DMS79 (cell line): ENCODE measurements around the gene DGCR6L.
"Not testable (repeated sequence)": the region's sequence is repeated elsewhere in the genome, so short reads cannot be mapped to it uniquely, and the experiment has no call there.

Experiments used
- DNase-seq: peaks from one replicate; lab custom pipeline; 2025; lab: John Stamatoyannopoulos, UW

The DGCR6L gene

DNA sequence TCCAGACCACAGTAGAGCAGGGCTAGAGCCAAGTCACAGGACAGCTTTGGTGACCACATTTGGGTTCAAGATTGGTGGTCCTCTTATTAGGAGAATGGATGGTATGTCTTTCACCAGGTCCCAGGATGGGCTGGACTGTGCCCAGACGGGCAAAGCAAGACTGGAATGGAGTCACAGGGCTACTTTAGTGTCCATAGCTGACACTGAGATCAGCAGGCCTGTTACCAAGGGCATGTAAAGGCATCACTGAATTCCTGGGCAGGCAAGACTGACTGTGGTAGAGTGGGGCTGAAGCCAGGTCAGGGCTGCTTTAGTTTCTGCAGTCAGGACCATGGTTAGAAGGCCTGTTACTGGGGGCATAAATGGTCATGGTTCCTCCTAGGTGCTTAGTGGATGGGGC lies 6.1 kb upstream of the DGCR6L start:
- not testable (repeated sequence) for DNase-seq

DNA sequence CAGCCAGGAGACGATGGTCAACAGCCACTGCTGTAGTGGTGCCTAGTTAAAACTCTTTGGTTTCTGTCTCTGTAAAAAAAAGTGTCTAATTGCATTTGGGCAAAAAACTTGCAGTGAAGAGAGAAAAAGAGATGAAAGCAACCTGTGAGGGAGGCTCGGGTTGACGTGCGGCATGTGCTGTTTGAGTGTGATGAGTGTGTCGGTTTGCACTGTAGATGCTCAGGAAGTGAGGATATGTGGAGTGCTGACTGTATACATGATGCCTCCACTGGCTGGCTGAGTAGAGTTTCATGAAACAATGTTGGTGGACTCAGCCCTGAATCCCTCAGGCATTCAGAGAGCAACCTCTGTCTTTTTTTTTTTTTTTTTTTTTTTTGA lies 4.3 kb upstream of the DGCR6L start:
- DNase-seq = no peak

DNA sequence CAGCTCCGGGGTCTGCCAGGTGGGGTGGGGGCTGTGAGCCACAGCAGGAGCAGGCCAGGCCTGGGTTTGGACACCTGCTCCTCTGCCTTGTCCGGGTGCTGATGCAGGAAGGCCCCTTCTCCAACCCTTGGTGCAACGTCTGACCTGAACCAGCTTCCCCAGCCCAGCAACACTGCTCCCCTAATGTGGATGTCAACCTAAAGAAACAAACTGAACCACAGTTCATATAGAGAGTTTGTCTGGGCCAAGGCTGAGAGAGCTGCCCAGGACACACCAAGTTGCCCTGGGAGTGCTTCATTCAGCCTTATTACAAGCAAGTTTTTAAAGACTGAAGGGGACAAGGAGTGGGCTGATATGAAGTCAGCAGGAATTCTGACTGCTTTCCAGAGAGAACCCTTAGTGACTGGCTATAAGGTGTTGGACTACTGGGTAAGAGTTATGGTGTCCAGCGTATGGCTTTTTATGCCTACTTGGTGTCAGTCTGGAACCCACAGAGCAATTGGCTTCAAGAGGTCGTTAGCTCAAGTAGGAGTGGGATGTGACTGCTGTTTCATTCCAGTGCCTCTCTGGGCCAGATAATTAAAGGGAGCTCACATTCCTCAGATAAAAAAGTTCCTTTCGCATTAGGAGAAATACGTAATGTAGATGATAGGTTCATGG lies 1.8 kb upstream of the DGCR6L start:
- DNase-seq = not testable (repeated sequence)

DNA sequence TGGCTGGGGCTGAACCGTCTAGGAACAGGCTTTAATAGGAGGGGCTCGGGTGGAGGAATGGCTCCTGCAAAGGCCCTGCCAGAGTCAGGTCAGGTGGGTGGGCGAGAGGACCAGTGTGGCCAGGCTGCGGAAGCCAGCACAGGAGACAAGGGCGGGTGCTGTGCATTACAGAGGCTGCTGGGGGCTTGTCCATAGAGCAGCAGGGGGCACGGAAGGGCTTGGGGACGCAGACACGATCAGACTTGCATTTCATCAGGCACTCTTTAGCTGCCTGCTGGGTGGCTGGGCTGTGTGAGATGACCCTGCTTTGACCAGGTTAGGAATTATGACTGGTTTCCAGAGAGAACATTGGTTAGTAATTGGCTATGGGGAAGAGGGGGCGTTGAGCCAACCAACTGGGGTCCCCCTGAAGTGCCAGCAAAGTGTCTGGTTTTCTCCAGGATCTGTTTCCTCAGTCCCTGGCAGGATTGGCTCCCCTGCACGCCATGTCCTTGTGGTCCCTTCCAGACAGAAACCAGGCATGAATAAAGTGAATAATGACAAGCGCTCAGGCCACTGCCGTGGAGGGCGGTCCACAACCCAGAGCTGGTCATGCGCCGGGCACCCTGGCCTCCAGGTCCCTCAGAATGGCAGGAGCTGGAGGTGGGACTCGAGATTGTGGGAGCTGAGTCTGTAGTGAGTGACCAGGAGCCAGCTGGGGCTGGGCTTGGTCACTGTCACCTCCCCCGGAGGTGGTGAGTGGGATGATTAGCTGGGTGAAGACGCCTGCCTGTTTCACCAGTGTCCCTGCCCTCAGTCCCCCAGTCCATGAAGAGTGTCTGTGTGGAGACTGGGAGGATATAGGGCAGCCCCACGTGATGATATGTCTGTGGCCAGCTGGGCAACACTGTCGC lies 1.0 kb upstream of the DGCR6L start:
- not testable (repeated sequence) for DNase-seq

DNA sequence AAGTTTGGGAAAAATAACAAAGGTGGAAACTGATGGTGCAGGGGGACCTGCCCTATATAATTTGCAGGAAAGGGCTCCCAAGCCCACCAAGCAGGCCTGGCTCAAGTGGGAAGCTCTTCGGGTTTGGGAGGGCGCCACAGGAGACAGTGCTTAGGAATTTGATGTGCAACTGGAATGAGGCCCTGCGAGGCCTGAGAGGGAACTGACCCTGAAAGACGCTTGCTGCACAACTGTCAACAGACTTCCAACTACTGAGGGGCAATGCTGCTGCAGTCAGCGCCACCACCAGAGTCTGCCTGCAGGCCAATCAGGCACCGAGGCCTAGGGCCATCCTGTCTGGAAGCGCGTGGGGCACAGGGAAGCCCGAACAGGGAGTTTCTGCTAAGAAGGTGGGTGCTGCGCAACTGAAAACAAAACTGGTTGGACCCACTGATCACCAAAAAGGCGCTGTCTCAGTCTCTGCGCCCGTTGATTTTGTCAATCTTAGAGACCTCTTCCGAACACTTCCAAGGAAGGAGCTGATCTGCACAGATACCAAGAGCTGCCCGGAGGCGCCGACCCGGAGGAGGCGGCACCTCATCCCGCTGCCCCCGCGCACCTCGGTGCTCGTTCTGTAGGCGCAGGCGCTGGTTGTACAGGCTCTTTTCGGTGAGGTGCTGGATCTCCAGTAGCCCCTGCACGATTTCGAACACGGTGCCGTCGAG lies 667 bp downstream of the DGCR6L start:
- no peak for DNase-seq

DNA sequence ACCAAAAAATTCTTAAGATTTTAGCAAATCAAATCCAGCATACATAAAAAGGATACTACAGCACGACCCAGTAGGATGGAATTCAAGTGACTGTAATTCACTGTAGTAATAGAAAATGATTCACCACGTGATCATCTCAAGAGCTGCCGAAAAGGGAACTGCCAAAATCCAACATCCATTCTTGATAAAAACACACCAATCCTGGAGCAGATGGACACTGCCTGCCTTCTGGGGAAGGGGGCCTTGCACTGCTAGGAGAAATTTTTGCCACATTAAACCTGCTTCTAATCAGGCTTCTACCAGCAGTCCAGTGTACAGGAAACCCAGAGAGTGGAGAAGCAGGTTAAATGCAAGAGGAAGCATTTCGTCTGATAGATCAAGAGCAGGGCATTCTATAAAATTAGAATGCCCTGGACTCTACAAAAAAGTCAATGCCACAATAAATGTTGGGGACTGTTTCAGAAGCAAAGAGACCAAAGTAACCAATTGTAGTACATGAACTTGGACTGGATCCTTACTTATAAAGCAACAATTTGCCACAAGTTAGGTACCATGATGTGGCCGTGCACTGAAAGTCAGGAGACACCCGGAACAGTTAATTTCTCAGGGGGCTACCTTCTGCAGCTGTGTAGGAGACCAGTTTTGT lies 1.7 kb downstream of the DGCR6L start:
- DNase-seq = not testable (repeated sequence)

DNA sequence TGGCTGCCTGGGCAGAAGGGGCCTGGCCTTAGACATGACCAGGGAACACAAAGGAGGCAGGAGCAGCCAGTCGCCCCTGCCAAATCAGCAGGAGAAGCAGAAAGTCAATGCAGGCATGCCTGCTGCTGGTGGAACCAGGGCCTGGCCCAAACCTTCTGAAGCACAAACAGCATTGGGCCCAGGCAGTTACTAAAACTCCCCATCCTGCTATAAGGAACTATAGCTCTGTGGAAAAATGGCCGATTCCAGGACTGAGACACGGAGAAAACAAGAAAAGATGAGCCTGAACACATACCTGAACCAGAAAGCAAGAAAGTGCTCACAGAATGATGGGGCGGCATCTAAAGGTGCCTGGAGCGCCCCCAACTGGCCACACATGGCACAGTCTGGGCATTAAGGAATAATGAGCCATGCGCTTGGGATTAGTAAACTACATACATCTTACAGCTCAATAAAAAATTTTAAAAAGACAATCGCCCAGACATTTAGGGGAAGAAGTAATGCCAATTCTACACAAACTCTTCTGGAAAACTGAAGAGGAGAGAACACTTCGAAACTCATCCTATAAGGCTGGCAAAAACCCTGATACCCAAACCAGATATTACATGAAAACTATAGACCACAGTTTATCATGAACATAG lies 2.3 kb downstream of the DGCR6L start:
- DNase-seq = not testable (repeated sequence)

DNA sequence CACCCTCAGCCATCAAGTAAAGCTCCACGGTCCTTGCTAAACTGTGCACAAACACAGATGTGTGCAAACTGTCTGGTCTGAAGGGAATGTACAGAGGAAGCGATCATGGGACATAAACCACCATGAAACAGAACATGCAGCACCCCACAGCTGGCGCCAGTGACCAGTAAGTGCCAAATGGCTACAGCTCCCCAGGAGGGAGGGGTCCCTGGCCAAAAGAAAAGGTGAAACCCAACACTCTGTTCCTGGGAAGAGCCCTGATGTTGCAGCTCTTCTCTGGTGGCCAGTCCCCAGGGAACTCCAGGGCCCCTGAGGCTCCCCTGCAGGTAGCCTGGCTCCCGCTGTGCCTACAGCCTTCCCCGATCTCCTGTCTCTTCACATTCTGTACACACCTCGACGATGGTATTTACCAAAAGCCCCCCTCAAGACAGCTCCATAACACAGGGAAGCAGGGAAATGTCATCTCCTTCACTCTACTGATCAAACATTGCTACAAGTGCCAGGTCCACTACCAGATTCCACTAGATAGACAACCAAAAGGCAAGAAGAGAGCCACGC lies 2.9 kb downstream of the DGCR6L start:
- no peak for DNase-seq

DNA sequence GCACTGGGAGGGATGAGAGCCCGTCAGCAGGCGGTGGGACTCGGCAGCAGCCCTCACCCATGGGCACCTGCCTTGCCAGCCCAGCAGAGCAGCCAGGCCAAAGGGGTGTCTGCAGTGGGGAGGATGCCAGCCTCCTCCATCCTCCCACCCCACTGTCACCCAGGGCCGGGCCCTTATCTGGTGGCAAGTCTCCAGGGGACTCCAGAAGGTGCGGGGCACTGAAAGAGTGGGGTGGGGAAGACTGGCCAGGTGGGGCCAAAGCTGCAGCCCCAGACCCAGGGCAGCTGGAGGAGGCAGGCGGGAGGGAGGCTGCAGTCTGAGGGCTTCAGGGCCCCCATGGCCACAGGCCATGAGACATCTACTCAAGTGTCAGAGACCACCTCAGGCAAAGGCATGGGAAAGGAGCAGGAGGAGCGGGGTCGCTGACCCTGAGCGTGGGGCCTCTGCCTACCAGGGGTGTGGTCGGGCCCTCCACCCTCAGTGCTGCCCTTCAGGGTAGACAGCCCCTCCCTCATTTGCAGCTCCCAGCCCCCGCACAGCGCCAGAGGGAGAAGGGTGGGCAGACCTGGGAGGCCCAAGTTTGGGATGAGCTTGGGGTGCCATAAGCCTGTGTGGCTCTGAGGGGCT lies 3.5 kb downstream of the DGCR6L start:
- no peak for DNase-seq

DNA sequence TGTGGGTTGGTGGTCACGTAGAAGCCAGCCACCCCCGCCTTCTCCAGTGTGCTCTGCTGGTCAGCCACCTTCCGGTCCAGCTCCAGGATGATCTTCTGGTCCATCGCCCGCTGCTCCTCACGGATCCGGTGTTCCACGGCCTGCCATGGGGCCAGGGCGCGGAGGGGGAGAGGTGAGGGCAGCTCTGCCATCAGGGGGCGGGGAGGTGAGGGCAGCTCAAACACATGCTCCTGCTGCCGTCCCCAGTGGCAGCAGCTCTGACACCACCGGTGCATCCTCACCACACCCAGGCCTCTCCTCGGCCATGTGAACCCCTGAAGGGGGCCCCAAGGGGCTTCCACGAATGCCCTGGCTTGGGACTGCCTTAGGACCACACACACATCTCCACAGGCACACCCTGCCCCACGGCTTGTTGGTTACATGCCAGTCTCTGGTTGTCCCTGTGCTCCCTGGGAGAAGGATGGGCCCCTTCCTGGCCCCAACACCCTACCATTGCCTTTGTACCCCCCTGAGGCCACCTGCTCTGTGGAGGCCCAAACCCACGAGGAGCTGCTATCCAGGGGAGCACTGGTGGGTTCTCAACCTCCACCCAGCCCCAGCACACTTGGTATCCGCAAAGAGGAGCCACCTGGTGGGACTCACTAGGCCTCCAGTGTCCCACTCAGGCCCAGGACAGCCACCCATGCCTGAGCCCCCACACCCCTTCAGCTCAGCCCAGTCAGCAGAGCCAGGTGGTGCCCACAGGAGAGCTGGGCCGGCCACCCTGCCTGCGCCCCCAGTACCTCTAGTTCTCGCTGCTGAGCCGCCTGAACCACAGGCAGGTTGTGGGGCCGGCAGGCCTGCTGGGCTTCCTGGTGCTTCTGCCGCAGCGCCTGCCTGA lies 4.3 kb downstream of the DGCR6L start:
- no peak for DNase-seq

DNA sequence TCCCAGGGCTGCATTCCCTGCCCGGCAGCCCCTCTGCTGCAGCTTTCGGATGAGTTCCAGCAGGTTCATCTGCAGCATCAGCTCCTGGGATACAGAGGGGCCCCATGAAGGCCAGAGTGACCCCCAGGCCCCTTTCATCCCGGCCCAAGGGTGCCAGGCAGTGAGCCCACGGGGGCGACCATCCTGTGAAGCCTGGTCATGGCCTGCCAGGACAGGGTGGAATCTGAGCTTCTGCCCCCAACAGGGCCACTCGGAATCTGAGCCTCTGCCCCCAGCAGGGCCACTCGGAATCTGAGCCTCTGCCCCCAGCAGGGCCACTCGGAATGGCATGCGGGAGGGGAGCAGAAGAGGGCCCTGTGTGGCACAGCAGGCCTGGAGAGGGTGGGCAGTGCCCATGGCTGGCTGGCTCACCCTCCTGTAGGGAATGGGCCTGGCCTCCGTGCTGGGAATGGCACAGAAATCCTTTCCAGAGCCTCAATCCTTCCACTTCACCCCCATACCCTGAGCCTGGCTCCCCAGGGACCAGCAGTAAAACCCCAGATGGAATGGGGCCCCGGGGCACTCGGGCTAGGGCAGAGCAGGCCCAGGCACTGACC lies 5.0 kb downstream of the DGCR6L start:
- DNase-seq = not testable (repeated sequence)

DNA sequence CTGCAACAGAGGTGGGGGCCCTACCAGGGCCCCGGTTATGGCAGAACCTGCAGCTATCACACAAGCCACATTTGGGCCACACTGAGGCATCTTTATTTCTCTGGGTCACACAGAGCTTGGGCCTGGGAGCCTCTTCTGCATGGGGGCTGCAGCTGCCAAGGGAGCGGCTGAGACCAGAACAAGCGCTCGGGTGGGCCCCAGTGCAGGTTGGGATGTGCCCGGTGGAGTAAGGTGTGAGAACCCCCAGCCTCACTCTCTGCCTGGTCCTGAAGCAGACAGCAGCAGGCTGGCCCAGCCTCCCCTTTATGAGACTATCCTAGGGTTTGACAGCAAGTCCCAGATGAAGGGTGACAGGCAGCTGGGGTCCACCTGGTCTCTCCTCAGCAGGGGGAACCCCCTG lies 5.7 kb downstream of the DGCR6L start:
- not testable (repeated sequence) for DNase-seq

DNA sequence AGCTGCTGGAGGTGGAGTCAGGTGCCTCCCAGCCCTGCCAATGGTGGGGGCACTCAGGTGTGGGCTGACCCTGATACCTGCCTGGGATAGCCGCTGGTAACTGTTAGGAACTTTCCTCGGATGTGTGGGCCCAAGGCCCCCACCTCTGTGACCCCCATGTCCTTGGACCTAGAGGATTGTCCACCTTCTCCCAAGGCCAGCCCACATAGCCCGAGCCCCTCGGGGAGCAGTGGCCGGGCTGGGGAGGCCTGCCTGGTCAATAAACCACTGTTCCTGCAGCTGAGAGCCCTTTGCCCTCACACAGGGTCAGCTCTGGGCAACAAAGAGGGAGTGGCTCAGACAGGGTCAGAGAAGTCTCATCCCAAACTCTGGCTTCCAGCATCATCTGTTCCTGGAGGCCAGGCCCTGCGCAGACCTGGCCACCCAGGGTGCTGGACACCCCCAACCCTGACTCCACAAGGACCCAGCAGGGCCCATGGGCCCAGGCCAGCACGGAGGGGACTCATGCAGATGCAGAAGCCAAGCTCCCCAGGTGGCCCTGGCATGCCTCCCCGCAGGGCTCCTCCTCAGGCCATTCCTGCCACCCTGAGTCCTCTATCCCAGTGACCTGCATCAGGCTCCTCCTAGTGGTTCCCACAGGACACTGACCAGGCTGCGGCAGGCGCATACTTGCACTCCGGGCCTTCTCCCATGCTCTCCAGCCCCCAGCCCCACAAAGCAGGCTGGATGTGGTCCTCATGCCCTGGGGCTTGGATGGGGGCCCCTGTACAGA lies 6.4 kb downstream of the DGCR6L start:
- DNase-seq = not testable (repeated sequence)

DNA sequence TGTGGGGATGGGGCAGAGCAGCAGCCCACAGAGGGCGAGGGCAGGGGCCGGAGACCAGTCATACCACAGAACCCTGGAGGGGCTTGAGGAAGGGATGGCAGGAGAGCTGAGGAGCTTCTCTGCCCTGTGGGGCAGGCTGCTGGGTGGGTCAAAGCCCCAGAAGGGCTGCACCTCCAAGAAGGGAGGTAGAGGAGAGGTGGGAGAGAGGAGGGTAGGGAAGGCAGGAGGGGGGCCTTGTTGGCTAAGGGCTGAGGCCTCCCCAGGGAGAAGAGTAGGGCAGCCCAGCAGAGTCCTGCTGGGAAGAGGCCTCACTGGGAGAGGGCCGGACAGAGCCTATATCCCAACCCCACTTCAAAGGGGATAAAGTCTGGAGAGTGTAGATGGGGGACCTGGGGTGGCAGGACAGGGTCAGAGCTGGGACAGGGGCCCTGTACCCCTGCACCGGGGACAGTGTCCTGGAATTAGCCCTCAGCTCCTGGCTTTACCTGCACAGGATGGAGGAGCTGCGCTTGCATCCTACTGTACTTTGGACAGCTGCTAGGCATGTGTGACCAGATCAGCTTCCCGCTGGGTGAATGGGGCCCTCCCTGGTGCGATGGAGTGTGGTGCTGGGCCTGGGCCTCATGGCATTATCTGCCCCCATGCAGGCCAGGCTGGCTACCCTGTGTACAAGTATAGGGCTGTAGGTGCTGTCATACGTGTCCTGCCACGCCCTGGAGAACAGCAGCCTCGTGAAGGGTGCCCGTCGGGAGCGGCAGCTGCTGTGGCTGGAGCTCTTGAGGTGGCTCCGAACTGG lies 7.3 kb downstream of the DGCR6L start:
- no peak for DNase-seq

DNA sequence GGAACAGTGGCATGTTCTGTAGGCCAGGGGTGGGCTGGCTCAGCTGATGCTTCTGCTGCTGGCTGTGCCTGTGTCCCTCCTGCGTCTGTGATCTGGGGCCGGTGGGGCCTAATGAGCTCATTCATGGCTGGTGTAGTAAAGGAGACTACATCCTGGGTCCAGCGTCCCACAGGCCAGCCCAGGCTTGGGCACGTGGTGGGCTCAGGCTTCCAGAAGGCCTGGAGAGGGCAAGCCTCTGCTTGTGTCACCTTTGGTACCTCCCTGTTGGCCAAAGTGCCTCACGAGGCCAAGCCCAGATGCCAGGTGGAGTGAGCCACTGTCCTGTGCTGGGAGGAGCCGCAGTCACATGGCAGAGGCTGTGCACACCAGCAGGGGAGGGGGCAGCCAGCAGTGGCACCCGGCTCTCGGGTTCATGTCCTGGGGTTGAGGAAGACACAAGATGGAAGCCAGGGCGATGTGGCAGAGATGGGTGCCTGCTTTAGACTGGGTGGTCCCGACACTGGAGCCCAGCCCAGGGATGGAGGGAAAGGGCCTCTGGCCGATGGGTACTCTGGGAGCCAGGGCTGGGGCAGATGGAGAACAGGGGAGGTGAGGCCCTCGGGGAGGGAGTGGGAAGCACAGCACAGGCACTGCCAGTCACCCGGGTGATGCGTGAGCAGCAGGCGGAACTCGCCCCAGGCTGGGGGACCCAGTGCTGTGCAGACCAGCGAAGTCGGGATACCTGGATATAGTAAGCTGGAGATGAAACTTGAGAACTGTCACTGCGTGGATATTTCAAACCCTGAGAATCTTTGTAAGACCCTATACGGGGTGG lies 8.4 kb downstream of the DGCR6L start:
- not testable (repeated sequence) for DNase-seq

DNA sequence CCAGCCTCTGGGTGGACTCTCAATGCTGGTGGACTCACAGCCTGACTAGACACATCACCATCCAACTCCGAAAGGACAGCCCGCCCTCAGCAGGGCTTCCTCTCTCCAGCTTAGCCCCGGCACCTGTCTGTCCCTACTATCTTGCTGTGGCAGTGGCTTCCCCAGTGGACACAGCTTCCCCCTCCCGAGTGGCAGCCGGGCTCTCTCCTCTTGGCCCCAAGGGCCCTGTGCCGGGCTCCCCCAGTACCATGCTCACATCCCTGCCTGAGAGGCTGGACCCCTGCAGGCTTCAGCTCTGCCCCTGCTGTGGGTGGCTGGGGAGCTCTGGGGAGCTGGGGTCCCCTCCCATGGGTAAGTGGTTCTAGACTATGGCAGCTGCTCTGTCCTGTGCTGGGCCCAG lies 9.1 kb downstream of the DGCR6L start:
- DNase-seq = not testable (repeated sequence)

DNA sequence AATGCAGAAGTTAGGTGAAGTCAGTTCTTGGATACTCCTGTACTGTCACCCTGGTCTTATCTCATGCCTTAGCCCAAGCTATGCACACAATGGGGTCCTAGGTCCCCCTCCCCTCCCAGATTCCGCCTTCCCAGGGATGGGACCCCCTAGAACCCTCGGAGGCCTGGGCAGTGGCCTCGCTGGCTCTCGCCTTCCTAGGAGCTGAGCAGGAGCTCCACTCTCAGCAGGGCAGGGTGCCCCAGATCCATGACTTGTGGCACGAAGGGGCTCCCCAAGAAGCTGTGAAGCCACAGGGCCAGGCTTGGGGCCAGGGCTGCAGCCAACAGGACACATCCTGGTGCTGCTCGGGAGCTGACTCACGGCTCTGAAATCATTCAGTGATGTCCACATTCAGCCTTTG lies 9.7 kb downstream of the DGCR6L start:
- DNase-seq = not testable (repeated sequence)
